ENCODE results near the gene TCF4. TPM values are rescaled to one million over a fixed set of nuclear protein-coding genes. Genes with fewer than 3 reads are reported as not detected.

TCF4 gene
- total and polyA plus RNA-seq, 2 donors (not counting 3 experiments of a cell fraction or from before 2014, with no cell fraction given) = 183 to 390 TPM

GRCh38 chr18:55224086-55224625, 363.8 kb downstream of the TCF4 start:
- no peak for DNase-seq (ENCODE audit: low read depth, low spot score)
- no peak for FAIRE-seq

More at GRCh38 chr18:55224086-55224625, 363.8 kb downstream of the TCF4 start:
- CTCF ChIA-PET = interaction anchor here (0.7 to 1.1 kb wide), 2 partner anchors 122 to 129 kb away, joined by 3 read pairs; no protein-coding TSS in a partner anchor
- POLR2A ChIA-PET = no interaction called here
- Histone ChIP-seq H3K4me2 (ENCODE audit: insufficient read depth, low read length) (no peak overlapping the region), H3K4me1 (ENCODE audit: control insufficient read depth, extremely low read depth, insufficient read depth, low read length) (no peaks in the 10 kb centered on the region), H3K27ac (ENCODE audit: insufficient read depth, low read depth, low read length) (no peak overlapping the region), H2AFZ (ENCODE audit: low read depth, low read length) (no peak overlapping the region), H3K27me3 (ENCODE audit: control insufficient read depth in 2 of 2, insufficient read depth in 2 of 2, low read length in 2 of 2) (no peaks in the 10 kb centered on the region), H3K9me1 (replicated peaks; ENCODE audit: control insufficient read depth, extremely low read depth, insufficient read depth, low read length) (no peaks in the 10 kb centered on the region), H3K9ac (replicated peaks; ENCODE audit: extremely low read depth, insufficient read depth, low read length) (no peak overlapping the region), H3K9me3 (replicated peaks; ENCODE audit: control insufficient read depth, insufficient read depth, low read length) (no peaks in the 10 kb centered on the region), H3K36me3 (ENCODE audit: control insufficient read depth in 2 of 2, extremely low read depth in 1 of 2, insufficient read depth in 2 of 2, low read length in 2 of 2) (peaks cover 12 to 20% of the 10 kb centered on the region in 2 experiments), H3K79me2 (ENCODE audit: control insufficient read depth, insufficient read depth, low read length) (no peaks in the 10 kb centered on the region), H3K4me3 (replicated peaks in 1 of 3; ENCODE audit: insufficient read depth in 1 of 3, low read depth in 1 of 3, low read length in 3 of 3) (no peak overlapping the region), H4K20me1 (replicated peaks; ENCODE audit: control insufficient read depth, extremely low read depth, insufficient read depth, low read length) (no peaks in the 10 kb centered on the region)
- intact Hi-C loops (cut with micrococcal nuclease) (no loop called here), dilution Hi-C loops (cut with MboI; ENCODE audit: extremely low pct_ligation_motif_present, low sequenced_read_pairs) (no loop called here)
- BruUV-seq (replicated peaks) = no TSS peak
- TF ChIP-seq POLR2A (IDR thresholded peaks at IDR 0.05; ENCODE audit: low read depth, low read length) = no peak
- TF ChIP-seq EZH2 (IDR thresholded peaks at IDR 0.05; ENCODE audit: borderline replicate concordance, low read depth, low read length, severe bottlenecking) = no peak
- TF ChIP-seq GATA2 (IDR thresholded peaks at IDR 0.05; ENCODE audit: insufficient read depth, insufficient read length, low read depth, low read length) = no peak
- TF ChIP-seq, protein P1, sequence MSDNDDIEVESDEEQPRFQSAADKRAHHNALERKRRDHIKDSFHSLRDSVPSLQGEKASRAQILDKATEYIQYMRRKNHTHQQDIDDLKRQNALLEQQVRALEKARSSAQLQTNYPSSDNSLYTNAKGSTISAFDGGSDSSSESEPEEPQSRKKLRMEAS (IDR thresholded peaks at IDR 0.05; ENCODE audit: insufficient read depth, insufficient read length) = no peak
- no peak for TF ChIP-seq POLR2AphosphoS5 (IDR thresholded peaks at IDR 0.05; ENCODE audit: insufficient read depth, low read depth, low read length)
- TF ChIP-seq JUN (IDR thresholded peaks at IDR 0.05; ENCODE audit: borderline replicate concordance, insufficient read depth, insufficient read length, low read depth) = no peak
- TF ChIP-seq FOS (IDR thresholded peaks at IDR 0.05; ENCODE audit: borderline replicate concordance, insufficient read depth, low read length) = no peak
- TF ChIP-seq, protein P2, sequence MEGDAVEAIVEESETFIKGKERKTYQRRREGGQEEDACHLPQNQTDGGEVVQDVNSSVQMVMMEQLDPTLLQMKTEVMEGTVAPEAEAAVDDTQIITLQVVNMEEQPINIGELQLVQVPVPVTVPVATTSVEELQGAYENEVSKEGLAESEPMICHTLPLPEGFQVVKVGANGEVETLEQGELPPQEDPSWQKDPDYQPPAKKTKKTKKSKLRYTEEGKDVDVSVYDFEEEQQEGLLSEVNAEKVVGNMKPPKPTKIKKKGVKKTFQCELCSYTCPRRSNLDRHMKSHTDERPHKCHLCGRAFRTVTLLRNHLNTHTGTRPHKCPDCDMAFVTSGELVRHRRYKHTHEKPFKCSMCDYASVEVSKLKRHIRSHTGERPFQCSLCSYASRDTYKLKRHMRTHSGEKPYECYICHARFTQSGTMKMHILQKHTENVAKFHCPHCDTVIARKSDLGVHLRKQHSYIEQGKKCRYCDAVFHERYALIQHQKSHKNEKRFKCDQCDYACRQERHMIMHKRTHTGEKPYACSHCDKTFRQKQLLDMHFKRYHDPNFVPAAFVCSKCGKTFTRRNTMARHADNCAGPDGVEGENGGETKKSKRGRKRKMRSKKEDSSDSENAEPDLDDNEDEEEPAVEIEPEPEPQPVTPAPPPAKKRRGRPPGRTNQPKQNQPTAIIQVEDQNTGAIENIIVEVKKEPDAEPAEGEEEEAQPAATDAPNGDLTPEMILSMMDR (IDR thresholded peaks at IDR 0.05; ENCODE audit: extremely low read depth in 1 of 2, insufficient read depth in 1 of 2, low read depth in 1 of 2, low read length in 2 of 2) = no peak
- no peak for TF ChIP-seq MYC (IDR thresholded peaks at IDR 0.05; ENCODE audit: low read depth, low read length)
